GM12878 (cell line): Measurements from ENCODE around the gene MCM3AP. TPM values are rescaled to one million over a fixed set of nuclear protein-coding genes. Genes with fewer than 3 reads are reported as not detected.

ENCODE experiments used
- ATAC-seq: fragments of 200-7000 bp; cut with Tn5 transposase; 3 replicates; pipeline ENCODE4 v1.9.1; 2020; ENCODE audit warnings: mild to moderate bottlenecking, moderate library complexity
- BruUV-seq: library from RNA; stranded (reverse); fragments of 400-500 nt; replicated peaks from 2 replicates; lab custom pipeline; 2021; lab: Mats Ljungman, UMichigan
- CTCF ChIA-PET: fragments of 300-600 bp; sonication (Branson Sonifier 250); formaldehyde crosslinking; extraction: SDS; loops from one replicate; lab custom pipeline; 2021; ENCODE audit warnings: inconsistent platforms; lab: Yijun Ruan, JAX
- POLR2A ChIA-PET: fragments of 350-600 bp; formaldehyde crosslinking; extraction: SDS; loops from one replicate; lab custom pipeline; 2021; ENCODE audit warnings: inconsistent platforms; lab: Charles Lee
- RAD21 ChIA-PET: fragments of 300-600 bp; sonication (Branson Sonifier 250); formaldehyde crosslinking; loops from one replicate; lab custom pipeline; 2023; ENCODE audit warnings: antibody characterized with exemption; ENCODE audit not compliant: unreplicated experiment; lab: Charles Lee
- SMC1A ChIA-PET: fragments of 300-600 bp; sonication (Branson Sonifier 250); formaldehyde crosslinking; loops from one replicate; lab custom pipeline; 2023; ENCODE audit not compliant: unreplicated experiment, uncharacterized antibody; lab: Charles Lee
- DNase-seq: peaks from one replicate; pipeline ENCODE4 v3.0.0-alpha.2; 2011; ENCODE audit warnings: low read depth, low spot score
- FAIRE-seq: peaks from 3 replicates; lab custom pipeline; 2011; peaks lifted over from hg19 to GRCh38; lab: Jason Lieb, UNC
- H2AFZ ChIP-seq: 2 replicates; pipeline ENCODE4 v1.6.0; 2011; ENCODE audit warnings: low read depth, low read length, control low read depth; ENCODE audit not compliant: control insufficient read depth
- H3K27ac ChIP-seq: 2 replicates; pipeline ENCODE4 v1.5.1; 2011; ENCODE audit warnings: control low read depth; ENCODE audit not compliant: control insufficient read depth, insufficient read depth
- H3K27me3 ChIP-seq, 2 experiments: replicated peaks in 1 of 2; 2 replicates each; pipeline versions ENCODE4 v1.6.0 to v1.6.1; 2011; ENCODE audit warnings: low read length in 1 of 2; ENCODE audit not compliant: control insufficient read depth in 2 of 2, insufficient read depth in 2 of 2
- H3K36me3 ChIP-seq, 2 experiments: 2 replicates each; pipeline ENCODE4 v1.5.1; 2011; ENCODE audit warnings: low read length in 1 of 2; ENCODE audit not compliant: control insufficient read depth in 2 of 2, insufficient read depth in 2 of 2
- H3K4me1 ChIP-seq: 2 replicates; pipeline ENCODE4 v1.6.1; 2011; ENCODE audit warnings: mild to moderate bottlenecking, low read length, moderate library complexity, mixed read lengths; ENCODE audit not compliant: control insufficient read depth, insufficient read depth
- H3K4me2 ChIP-seq: 2 replicates; pipeline ENCODE4 v1.6.0; 2011; ENCODE audit warnings: control low read depth; ENCODE audit not compliant: control insufficient read depth, insufficient read depth
- H3K4me3 ChIP-seq: fragments of 200-600 bp; sonication (generic); 2 replicates; pipeline ENCODE4 v1.5.1; 2016
- H3K79me2 ChIP-seq: 2 replicates; pipeline ENCODE4 v1.6.0; 2011; ENCODE audit warnings: low read length; ENCODE audit not compliant: control insufficient read depth, insufficient read depth
- H3K9ac ChIP-seq: 2 replicates; pipeline ENCODE4 v1.8.0; 2011; ENCODE audit warnings: low read length, control low read depth, mixed read lengths; ENCODE audit not compliant: control insufficient read depth, insufficient read depth
- H3K9me3 ChIP-seq: replicated peaks from 3 replicates; pipeline ENCODE4 v1.5.1; 2011; ENCODE audit warnings: mild to moderate bottlenecking, low read length; ENCODE audit not compliant: control insufficient read depth, insufficient read depth
- H4K20me1 ChIP-seq: 2 replicates; pipeline ENCODE4 v1.6.0; 2011; ENCODE audit not compliant: control insufficient read depth, insufficient read depth
- CHD2 ChIP-seq: IDR thresholded peaks from 2 replicates; pipeline ENCODE4 v1.6.1; 2011; ENCODE audit warnings: low read depth, low read length, improper control_type of control experiment, borderline replicate concordance
- CHD4 ChIP-seq: fragments of 200-600 bp; sonication (generic); IDR thresholded peaks from 2 replicates; pipeline ENCODE4 v1.6.1; 2016; ENCODE audit warnings: mild to moderate bottlenecking
- ESRRA ChIP-seq: IDR thresholded peaks from 2 replicates; pipeline ENCODE4 v1.6.1; 2012; ENCODE audit warnings: mild to moderate bottlenecking, low read length, improper control_type of control experiment
- GABPA ChIP-seq: IDR thresholded peaks from 2 replicates; pipeline ENCODE4 v1.6.1; 2014; ENCODE audit warnings: antibody characterized with exemption, low read depth, mild to moderate bottlenecking, inconsistent platforms
- MEF2A ChIP-seq: IDR thresholded peaks from 2 replicates; pipeline ENCODE4 v1.6.1; 2011; ENCODE audit warnings: low read depth, mild to moderate bottlenecking, low read length, moderate library complexity; ENCODE audit not compliant: insufficient read depth
- MTA2 ChIP-seq: fragments of 450-650 bp; IDR thresholded peaks from 2 replicates; pipeline ENCODE4 v1.6.1; 2016; ENCODE audit warnings: low read depth, mild to moderate bottlenecking, moderate library complexity
- MTA3 ChIP-seq: IDR thresholded peaks from 2 replicates; pipeline ENCODE4 v1.6.1; 2012; ENCODE audit warnings: low read length, inconsistent platforms, borderline replicate concordance
- NBN ChIP-seq: fragments of 450-650 bp; IDR thresholded peaks from 2 replicates; pipeline ENCODE4 v1.6.1; 2016
- POLR2AphosphoS5 ChIP-seq: IDR thresholded peaks from 2 replicates; pipeline ENCODE4 v1.6.1; 2011; ENCODE audit warnings: mild to moderate bottlenecking, low read length, inconsistent platforms
- RAD51 ChIP-seq: fragments of 450-650 bp; IDR thresholded peaks from 2 replicates; pipeline ENCODE4 v1.6.1; 2016; ENCODE audit warnings: moderate library complexity, mild to moderate bottlenecking, inconsistent platforms
- SIN3A ChIP-seq: IDR thresholded peaks from 2 replicates; pipeline ENCODE4 v1.6.1; 2012; ENCODE audit warnings: low read depth, low read length, improper control_type of control experiment
- TAF1 ChIP-seq: IDR thresholded peaks from 2 replicates; pipeline ENCODE4 v1.6.1; 2011; ENCODE audit warnings: mild to moderate bottlenecking, low read depth, low read length, borderline replicate concordance
- WRNIP1 ChIP-seq: IDR thresholded peaks from 2 replicates; pipeline ENCODE4 v1.6.1; 2011; ENCODE audit warnings: low read depth, low read length, improper control_type of control experiment, borderline replicate concordance
- ZNF217 ChIP-seq: fragments of 450-650 bp; IDR thresholded peaks from 2 replicates; pipeline ENCODE4 v1.6.1; 2017; ENCODE audit warnings: antibody characterized with exemption, mild to moderate bottlenecking
- ZNF274 ChIP-seq: IDR thresholded peaks from one replicate; pipeline ENCODE4 v1.8.0; 2011; ENCODE audit not compliant: insufficient read length, insufficient read depth
- ZNF384 ChIP-seq: IDR thresholded peaks from 2 replicates; pipeline ENCODE4 v1.6.1; 2012; ENCODE audit warnings: low read depth, mild to moderate bottlenecking, low read length, improper control_type of control experiment, borderline replicate concordance
- WGBS: methylation state at CpG from one replicate; pipeline ENCODE4 v1.1.6; 2016; ENCODE audit warnings: low lambda C conversion rate; ENCODE audit not compliant: insufficient replicate concordance, insufficient coverage; ENCODE audit errors: missing lambda C conversion rate; 5-methylcytosine and 5-hydroxymethylcytosine counted together
- in situ Hi-C: fragments of 300-500 bp; cut with MboI; formaldehyde crosslinking; loops from 9 replicates; pipeline ENCODE4 v1.14.3; 2018; ENCODE audit warnings: mixed read lengths
- intact Hi-C: fragments of 100-400 bp; cut with micrococcal nuclease; formaldehyde crosslinking; loops from one replicate; pipeline ENCODE4 v1.14.2; 2022; ENCODE audit not compliant: unreplicated experiment
- polyA plus RNA-seq, 11 experiments: library from polyadenylated mRNA; depleted of rRNA in 4 of 11; unstranded in 6 of 11; stranded (reverse) in 5 of 11; fragments of >200 nt; fragmentation: Nextera tagmentation in 4 of 11; fragmentation: Illumina TruSeq in 1 of 11; extraction: Ambion mirVana in 4 of 11; extraction: Trizol in 1 of 11; gene quantifications; 1 replicate in 1 of 11; 2 replicates in 10 of 11; pipeline versions ENCODE4 v1.2.1 to v1.2.3, GENCODE V29; 2011 to 2016; ENCODE audit warnings: inconsistent platforms in 2 of 11, missing spikeins in 2 of 11, low read depth in 1 of 11
- total RNA-seq, 4 experiments: library from RNA; depleted of rRNA in 3 of 4; stranded (reverse); fragments of >200 nt in 3 of 4; fragmentation: Illumina TruSeq in 1 of 4; extraction: Trizol in 1 of 4; gene quantifications; 2 replicates each; pipeline versions ENCODE4 v1.2.1 to v1.2.3, GENCODE V29; 2013 to 2021
- TF ChIP-seq, protein P1 (sequence below): IDR thresholded peaks from 2 replicates; pipeline ENCODE4 v1.6.1; 2011; ENCODE audit warnings: low read depth, low read length, improper control_type of control experiment, borderline replicate concordance
- TF ChIP-seq, protein P2 (sequence below): fragments of 150-350 bp; IDR thresholded peaks from 2 replicates; pipeline ENCODE4 v1.6.1; 2014; ENCODE audit warnings: mild to moderate bottlenecking, low read depth, low read length
- TF ChIP-seq, protein P3 (sequence below): IDR thresholded peaks from 2 replicates; pipeline ENCODE4 v1.6.1; 2012; ENCODE audit warnings: low read depth, low read length, improper control_type of control experiment
- TF ChIP-seq, protein P4 (sequence below): fragments of 450-650 bp; IDR thresholded peaks from 2 replicates; pipeline ENCODE4 v1.6.1; 2016; ENCODE audit warnings: mild to moderate bottlenecking

Gene MCM3AP
- total and polyA plus RNA-seq, 10 of the 15 experiments (the other 5 are each of a cell fraction or from before 2014, with no cell fraction given), result 6.1 to 95.7 (median 47.0) TPM

DNA sequence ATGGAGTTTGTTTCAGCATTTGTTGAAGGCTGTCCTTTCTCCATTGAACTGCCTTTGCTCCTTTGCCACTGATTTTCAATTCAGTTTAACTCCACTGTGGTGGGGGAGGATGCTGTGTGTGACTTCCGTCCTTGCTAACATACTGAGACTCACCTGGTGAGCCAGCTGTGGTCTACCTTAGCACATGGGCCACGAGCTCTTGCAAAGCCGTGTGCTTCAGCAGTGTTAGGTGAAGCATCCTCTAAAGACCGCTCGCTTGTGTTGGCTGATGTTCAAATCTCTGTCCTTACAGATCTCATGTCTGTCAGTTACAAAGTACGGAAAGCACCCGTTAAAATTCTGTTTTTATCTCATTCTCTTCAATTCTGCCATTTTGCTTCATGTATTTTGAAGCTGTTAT is 97.6 kb downstream of the MCM3AP start:
- Histone ChIP-seq H3K9ac (no peak overlapping the region), H3K27me3 (no peaks in the 10 kb centered on the region), H4K20me1 (no peaks in the 10 kb centered on the region), H3K4me3 (no peak overlapping the region), H3K4me2 (no peak overlapping the region), H2AFZ (no peak overlapping the region), H3K79me2 (no peaks in the 10 kb centered on the region), H3K9me3 (no peaks in the 10 kb centered on the region), H3K27ac (no peak overlapping the region), H3K36me3 (peaks cover 2 to 4% of the 10 kb centered on the region in 2 experiments; a peak in 3 of 4 replicates), H3K4me1 (no peaks in the 10 kb centered on the region; the same call in 1 of the 2 replicates)
- ChIA-PET SMC1A (no interaction called here), CTCF (no interaction called here), RAD21 (no interaction called here), POLR2A (no interaction called here)
- in situ Hi-C loops (no loop called here), intact Hi-C loops (no loop called here)
- BruUV-seq, result no TSS peak
- ATAC-seq (no peak), FAIRE-seq (no peak), DNase-seq (no peak)
- TF ChIP-seq, protein P1, sequence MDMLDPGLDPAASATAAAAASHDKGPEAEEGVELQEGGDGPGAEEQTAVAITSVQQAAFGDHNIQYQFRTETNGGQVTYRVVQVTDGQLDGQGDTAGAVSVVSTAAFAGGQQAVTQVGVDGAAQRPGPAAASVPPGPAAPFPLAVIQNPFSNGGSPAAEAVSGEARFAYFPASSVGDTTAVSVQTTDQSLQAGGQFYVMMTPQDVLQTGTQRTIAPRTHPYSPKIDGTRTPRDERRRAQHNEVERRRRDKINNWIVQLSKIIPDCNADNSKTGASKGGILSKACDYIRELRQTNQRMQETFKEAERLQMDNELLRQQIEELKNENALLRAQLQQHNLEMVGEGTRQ, result no peak
- TF ChIP-seq, protein P2, sequence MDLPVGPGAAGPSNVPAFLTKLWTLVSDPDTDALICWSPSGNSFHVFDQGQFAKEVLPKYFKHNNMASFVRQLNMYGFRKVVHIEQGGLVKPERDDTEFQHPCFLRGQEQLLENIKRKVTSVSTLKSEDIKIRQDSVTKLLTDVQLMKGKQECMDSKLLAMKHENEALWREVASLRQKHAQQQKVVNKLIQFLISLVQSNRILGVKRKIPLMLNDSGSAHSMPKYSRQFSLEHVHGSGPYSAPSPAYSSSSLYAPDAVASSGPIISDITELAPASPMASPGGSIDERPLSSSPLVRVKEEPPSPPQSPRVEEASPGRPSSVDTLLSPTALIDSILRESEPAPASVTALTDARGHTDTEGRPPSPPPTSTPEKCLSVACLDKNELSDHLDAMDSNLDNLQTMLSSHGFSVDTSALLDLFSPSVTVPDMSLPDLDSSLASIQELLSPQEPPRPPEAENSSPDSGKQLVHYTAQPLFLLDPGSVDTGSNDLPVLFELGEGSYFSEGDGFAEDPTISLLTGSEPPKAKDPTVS, result no peak
- TF ChIP-seq ESRRA (no peak), MTA3 (no peak), ZNF217 (no peak), MTA2 (no peak), TAF1 (no peak), NBN (no peak), GABPA (no peak), WRNIP1 (no peak), MEF2A (no peak), SIN3A (no peak), ZNF274 (no peak), ZNF384 (no peak), CHD4 (no peak), POLR2AphosphoS5 (no peak), CHD2 (no peak), RAD51 (no peak)
- TF ChIP-seq, protein P3, sequence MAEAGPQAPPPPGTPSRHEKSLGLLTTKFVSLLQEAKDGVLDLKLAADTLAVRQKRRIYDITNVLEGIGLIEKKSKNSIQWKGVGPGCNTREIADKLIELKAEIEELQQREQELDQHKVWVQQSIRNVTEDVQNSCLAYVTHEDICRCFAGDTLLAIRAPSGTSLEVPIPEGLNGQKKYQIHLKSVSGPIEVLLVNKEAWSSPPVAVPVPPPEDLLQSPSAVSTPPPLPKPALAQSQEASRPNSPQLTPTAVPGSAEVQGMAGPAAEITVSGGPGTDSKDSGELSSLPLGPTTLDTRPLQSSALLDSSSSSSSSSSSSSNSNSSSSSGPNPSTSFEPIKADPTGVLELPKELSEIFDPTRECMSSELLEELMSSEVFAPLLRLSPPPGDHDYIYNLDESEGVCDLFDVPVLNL, result no peak
- TF ChIP-seq, protein P4, sequence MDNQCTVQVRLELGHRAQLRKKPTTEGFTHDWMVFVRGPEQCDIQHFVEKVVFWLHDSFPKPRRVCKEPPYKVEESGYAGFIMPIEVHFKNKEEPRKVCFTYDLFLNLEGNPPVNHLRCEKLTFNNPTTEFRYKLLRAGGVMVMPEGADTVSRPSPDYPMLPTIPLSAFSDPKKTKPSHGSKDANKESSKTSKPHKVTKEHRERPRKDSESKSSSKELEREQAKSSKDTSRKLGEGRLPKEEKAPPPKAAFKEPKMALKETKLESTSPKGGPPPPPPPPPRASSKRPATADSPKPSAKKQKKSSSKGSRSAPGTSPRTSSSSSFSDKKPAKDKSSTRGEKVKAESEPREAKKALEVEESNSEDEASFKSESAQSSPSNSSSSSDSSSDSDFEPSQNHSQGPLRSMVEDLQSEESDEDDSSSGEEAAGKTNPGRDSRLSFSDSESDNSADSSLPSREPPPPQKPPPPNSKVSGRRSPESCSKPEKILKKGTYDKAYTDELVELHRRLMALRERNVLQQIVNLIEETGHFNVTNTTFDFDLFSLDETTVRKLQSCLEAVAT, result no peak
- WGBS, result 85% methylated on average over 7 of the region's 7 CpGs
